Gastroesophageal sphincter (tissue), 3 donors: ENCODE results near the gene SLCO1B1.

ENCODE experiments used
- CTCF ChIP-seq, 4 experiments: fragments of 200-600 bp in 2 of 4; fragments of 450-650 bp in 2 of 4; sonication (generic) in 1 of 4; IDR thresholded peaks; one replicate each; pipeline ENCODE4 v1.5.1; 2017 to 2019; ENCODE audit warnings: antibody characterized with exemption in 4 of 4, mild to moderate bottlenecking in 2 of 4, moderate library complexity in 2 of 4
- POLR2A ChIP-seq, 2 donors: fragments of 450-650 bp; IDR thresholded peaks; one replicate each; pipeline ENCODE4 v1.6.1; 2017; ENCODE audit warnings: antibody characterized with exemption in 2 of 2, mild to moderate bottlenecking in 2 of 2, moderate library complexity in 1 of 2

DNA sequence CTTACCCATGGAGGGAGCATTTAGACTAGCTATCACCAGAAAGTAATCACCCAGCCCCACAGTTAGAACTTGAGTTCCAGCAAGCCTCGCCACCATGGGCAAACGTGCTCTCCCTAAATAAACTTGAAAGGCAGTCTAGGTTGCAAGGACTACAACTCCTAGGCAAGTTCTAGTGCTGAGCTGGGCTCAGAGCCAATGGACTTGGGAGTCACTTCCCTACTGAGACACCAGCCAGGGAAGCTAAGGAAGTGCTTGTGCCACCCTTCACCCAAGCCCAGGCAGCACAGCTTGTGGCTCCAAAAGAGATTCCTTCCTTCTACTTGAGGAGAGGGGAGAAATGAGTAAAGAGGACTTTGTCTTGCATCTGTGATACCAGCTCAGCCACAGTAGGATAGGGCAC is 145.8 kb downstream of the SLCO1B1 start:
- TF ChIP-seq CTCF (IDR thresholded peaks at IDR 0.05) (no peak), POLR2A (IDR thresholded peaks at IDR 0.05) (no peak)
